H9 (cell line): ENCODE data around the gene C3orf20. TPM values are rescaled to one million over a fixed set of nuclear protein-coding genes. Genes with fewer than 3 reads are reported as not detected.
A peak's percentile ranks its signal among the peaks of the same experiment; 100 is the strongest.

ENCODE experiments used
- DNase-seq: peaks from one replicate; pipeline ENCODE4 v3.0.0-alpha.2; 2017
- H2AFZ ChIP-seq: one replicate; pipeline ENCODE4 v1.6.1; 2013; ENCODE audit warnings: mild to moderate bottlenecking, low read length, control low read depth, moderate library complexity
- H2AK5ac ChIP-seq: 2 replicates; pipeline ENCODE4 v1.6.1; 2013; ENCODE audit warnings: low read length, control low read depth, mixed read lengths; ENCODE audit not compliant: insufficient read length
- H2BK120ac ChIP-seq: one replicate; pipeline ENCODE4 v1.6.1; 2013; ENCODE audit warnings: low read depth, mild to moderate bottlenecking, low read length, control low read depth, inconsistent platforms; ENCODE audit not compliant: poor library complexity, severe bottlenecking
- H2BK12ac ChIP-seq: 2 replicates; pipeline ENCODE4 v1.6.1; 2013; ENCODE audit warnings: low read length, control low read depth, mixed read lengths, low read depth; ENCODE audit not compliant: insufficient read length
- H2BK15ac ChIP-seq: 2 replicates; pipeline ENCODE4 v1.6.1; 2013; ENCODE audit warnings: low read depth, low read length, control low read depth
- H2BK20ac ChIP-seq: one replicate; pipeline ENCODE4 v1.6.1; 2013; ENCODE audit warnings: low read depth, mild to moderate bottlenecking, low read length, control low read depth, inconsistent platforms; ENCODE audit not compliant: poor library complexity, severe bottlenecking
- H2BK5ac ChIP-seq: 2 replicates; pipeline ENCODE4 v1.6.1; 2013; ENCODE audit warnings: low read length, control low read depth, mixed read lengths; ENCODE audit not compliant: insufficient read length
- H3K14ac ChIP-seq: 2 replicates; pipeline ENCODE4 v1.6.1; 2013; ENCODE audit warnings: low read length, control low read depth; ENCODE audit not compliant: insufficient read depth
- H3K18ac ChIP-seq: 2 replicates; pipeline ENCODE4 v1.6.1; 2013; ENCODE audit warnings: low read depth, mild to moderate bottlenecking, mixed read lengths, low read length, control low read depth; ENCODE audit not compliant: insufficient read length
- H3K23ac ChIP-seq: 2 replicates; pipeline ENCODE4 v1.6.1; 2013; ENCODE audit warnings: low read length, control low read depth, mixed read lengths, low read depth; ENCODE audit not compliant: insufficient read length
- H3K23me2 ChIP-seq: 2 replicates; pipeline ENCODE4 v1.6.1; 2013; ENCODE audit warnings: low read depth, mild to moderate bottlenecking, mixed read lengths, low read length, control low read depth; ENCODE audit not compliant: insufficient read length, poor library complexity, severe bottlenecking
- H3K27ac ChIP-seq: 2 replicates; pipeline ENCODE4 v1.5.1; 2013; ENCODE audit warnings: low read length, control low read depth, mixed read lengths, low read depth; ENCODE audit not compliant: insufficient read length
- H3K27me3 ChIP-seq: 2 replicates; pipeline ENCODE4 v1.6.1; 2013; ENCODE audit warnings: low read length, control low read depth, inconsistent platforms; ENCODE audit not compliant: insufficient read depth
- H3K4ac ChIP-seq: 2 replicates; pipeline ENCODE4 v1.6.1; 2013; ENCODE audit warnings: low read depth, mild to moderate bottlenecking, control low read depth, inconsistent platforms, low read length, moderate library complexity
- H3K4me1 ChIP-seq: 2 replicates; pipeline ENCODE4 v1.6.1; 2013; ENCODE audit warnings: low read length, control low read depth, inconsistent platforms; ENCODE audit not compliant: insufficient read depth
- H3K4me2 ChIP-seq: 2 replicates; pipeline ENCODE4 v1.6.1; 2013; ENCODE audit warnings: low read length, control low read depth, mixed read lengths; ENCODE audit not compliant: insufficient read length, insufficient read depth
- H3K56ac ChIP-seq: 2 replicates; pipeline ENCODE4 v1.6.1; 2013; ENCODE audit warnings: low read depth, mild to moderate bottlenecking, mixed read lengths, low read length, control low read depth; ENCODE audit not compliant: insufficient read length
- H3K79me1 ChIP-seq: 2 replicates; pipeline ENCODE4 v1.6.1; 2013; ENCODE audit warnings: low read depth, mild to moderate bottlenecking, moderate library complexity, low read length, control low read depth, inconsistent platforms; ENCODE audit not compliant: insufficient read depth, poor library complexity, severe bottlenecking
- H3K79me2 ChIP-seq: 2 replicates; pipeline ENCODE4 v1.6.1; 2013; ENCODE audit warnings: low read length, control low read depth, inconsistent platforms; ENCODE audit not compliant: insufficient read depth
- H3K9ac ChIP-seq: 2 replicates; pipeline ENCODE4 v1.6.1; 2013; ENCODE audit warnings: low read length, control low read depth, mixed read lengths; ENCODE audit not compliant: insufficient read length; ENCODE audit errors: extremely low read depth
- H3K9me3 ChIP-seq: one replicate; pipeline ENCODE4 v1.6.1; 2013; ENCODE audit warnings: low read depth, low read length, inconsistent platforms; ENCODE audit not compliant: control insufficient read depth
- H3T11ph ChIP-seq: one replicate; pipeline ENCODE4 v1.6.1; 2013; ENCODE audit warnings: mild to moderate bottlenecking, low read length, control low read depth, inconsistent platforms
- H4K20me1 ChIP-seq: one replicate; pipeline ENCODE4 v1.6.1; 2013; ENCODE audit not compliant: control insufficient read depth, insufficient read length, insufficient read depth
- H4K5ac ChIP-seq: 2 replicates; pipeline ENCODE4 v1.6.1; 2013; ENCODE audit warnings: low read depth, mild to moderate bottlenecking, mixed read lengths, low read length, control low read depth; ENCODE audit not compliant: insufficient read length
- H4K8ac ChIP-seq: replicated peaks from 2 replicates; pipeline ENCODE4 v1.6.1; 2013; ENCODE audit warnings: low read length, control low read depth, mixed read lengths, low read depth; ENCODE audit not compliant: insufficient read length
- H4K91ac ChIP-seq: 2 replicates; pipeline ENCODE4 v1.6.1; 2013; ENCODE audit warnings: low read depth, mild to moderate bottlenecking, moderate library complexity, mixed read lengths, low read length, control low read depth; ENCODE audit not compliant: insufficient read length
- H3K27ac Mint-ChIP-seq, 3 experiments: 2 replicates in 2 of 3; 3 replicates in 1 of 3; pipeline ENCODE4 v1.8.0; 2020 to 2021; ENCODE audit warnings: mixed read lengths in 3 of 3, mild to moderate bottlenecking in 1 of 3, moderate library complexity in 1 of 3
- H3K27me3 Mint-ChIP-seq: 2 replicates; pipeline ENCODE4 v1.8.0; 2021; ENCODE audit warnings: low read depth, mild to moderate bottlenecking, moderate library complexity, mixed read lengths
- H3K36me3 Mint-ChIP-seq, 3 experiments: 2 replicates in 2 of 3; 3 replicates in 1 of 3; pipeline ENCODE4 v1.8.0; 2020 to 2021; ENCODE audit warnings: low read depth in 3 of 3, mixed read lengths in 3 of 3; ENCODE audit not compliant: insufficient read depth in 1 of 3
- H3K4me1 Mint-ChIP-seq, 2 experiments: 2 replicates each; pipeline ENCODE4 v1.8.0; 2020; ENCODE audit warnings: mixed read lengths in 2 of 2
- H3K4me3 Mint-ChIP-seq, 2 experiments: 2 replicates in 1 of 2; 3 replicates in 1 of 2; pipeline ENCODE4 v1.8.0; 2020 to 2021; ENCODE audit warnings: mild to moderate bottlenecking in 2 of 2, mixed read lengths in 2 of 2, moderate library complexity in 1 of 2
- H3K9me3 Mint-ChIP-seq, 2 experiments: 2 replicates in 1 of 2; 3 replicates in 1 of 2; pipeline ENCODE4 v1.8.0; 2020; ENCODE audit warnings: mild to moderate bottlenecking in 2 of 2, mixed read lengths in 2 of 2, moderate library complexity in 1 of 2
- CTCF ChIP-seq: fragments of 200-600 bp; sonication (generic); conservative IDR thresholded peaks from 3 replicates; pipeline ENCODE4 v1.8.0; 2021; ENCODE audit warnings: antibody characterized with exemption, mild to moderate bottlenecking
- WGBS: extraction: QIAGEN DNeasy Blood & Tissue Kit; methylation state at CpG from one replicate; pipeline ENCODE4 v1.1.7; 2013; ENCODE audit warnings: missing lambda C conversion rate, low lambda C conversion rate, mixed read lengths; ENCODE audit not compliant: insufficient read length; ENCODE audit errors: extremely low coverage; 5-methylcytosine and 5-hydroxymethylcytosine counted together
- total RNA-seq: library from RNA; stranded (reverse); gene quantifications from 2 replicates; pipeline ENCODE4 v1.2.1, GENCODE V29; 2021

The C3orf20 gene
- total RNA-seq, 1 experiment from 2014 or later: not detected

DNA sequence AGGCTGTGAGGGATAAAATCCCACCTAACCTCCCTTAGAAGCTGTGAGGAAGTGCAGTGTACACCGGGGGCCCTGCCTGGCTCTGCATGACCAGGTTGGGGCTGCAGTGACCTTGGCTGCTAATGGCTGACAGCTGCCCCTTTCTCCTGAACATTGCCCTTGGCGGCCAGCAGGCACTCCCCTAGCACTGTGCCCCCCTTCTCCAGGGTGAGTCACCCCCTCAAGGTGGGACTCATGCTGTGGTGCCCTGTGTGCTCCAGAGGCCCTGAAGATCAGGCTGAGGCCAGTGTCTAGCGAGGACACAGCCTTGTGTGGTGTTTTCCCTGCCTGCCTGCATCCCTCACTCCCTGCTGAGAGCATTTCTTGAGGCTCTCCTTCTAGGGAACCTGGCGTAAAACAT, 122.8 kb downstream of the C3orf20 start:
- no peak overlapping the region for H4K5ac ChIP-seq
- H3K23me2 ChIP-seq: no peaks in the 10 kb centered on the region
- no peak overlapping the region for H3T11ph ChIP-seq
- TF ChIP-seq CTCF: no peak
- no peak overlapping the region for H3K27ac ChIP-seq
- H2BK5ac ChIP-seq: no peak overlapping the region
- no peak overlapping the region for H2BK20ac ChIP-seq
- no peak overlapping the region for H2BK15ac ChIP-seq
- no peak overlapping the region for H3K9ac ChIP-seq
- no peaks in the 10 kb centered on the region for H3K27me3 ChIP-seq
- no peaks in the 10 kb centered on the region for H3K9me3 Mint-ChIP-seq
- H2AK5ac ChIP-seq: no peak overlapping the region
- WGBS: no CpG with 5 or more reads among the region's 4 CpGs
- no peak overlapping the region for H3K18ac ChIP-seq
- H3K4ac ChIP-seq: no peak overlapping the region
- no peak overlapping the region for H2BK120ac ChIP-seq
- H3K79me1 ChIP-seq: no peaks in the 10 kb centered on the region
- no peak overlapping the region for H2BK12ac ChIP-seq
- DNase-seq: no peak
- H3K4me1 Mint-ChIP-seq: peaks cover 0 to 33% of the 10 kb centered on the region in 2 experiments; a peak in 2 of 4 replicates
- H3K56ac ChIP-seq: no peak overlapping the region
- no peaks in the 10 kb centered on the region for H3K4me1 ChIP-seq
- H4K8ac ChIP-seq: no peak overlapping the region
- H3K27me3 Mint-ChIP-seq: peaks cover 7% of the 10 kb centered on the region
- H2AFZ ChIP-seq: no peak overlapping the region
- H3K23ac ChIP-seq: no peak overlapping the region
- no peaks in the 10 kb centered on the region for H4K20me1 ChIP-seq
- 0 out of 2 replicates have a peak overlapping the region, but pooled peaks have one; percentile 8 for H3K14ac ChIP-seq
- no peaks in the 10 kb centered on the region for H3K36me3 Mint-ChIP-seq
- no peak overlapping the region for H4K91ac ChIP-seq
- H3K4me3 Mint-ChIP-seq: no peak overlapping the region
- H3K27ac Mint-ChIP-seq: no peak overlapping the region
- H3K4me2 ChIP-seq: no peak overlapping the region
- no peaks in the 10 kb centered on the region for H3K9me3 ChIP-seq
- H3K79me2 ChIP-seq: no peaks in the 10 kb centered on the region
